Activated naive CD8-positive, alpha-beta T cell treated with anti-CD3 and anti-CD28 coated beads, Interleukin-2, amount 50 U/mL, for 16 hours (primary cell): Measurements from ENCODE around the gene PPP2R2C.
A peak's percentile ranks its signal among the peaks of the same experiment; 100 is the strongest.

Experiments
- DNase-seq: peaks from one replicate; pipeline ENCODE4 v3.0.0-alpha.2; 2020; ENCODE audit warnings: low read depth, low spot score

The PPP2R2C gene

GRCh38 chr4:6332042-6332668 is 140.3 kb downstream of the PPP2R2C start:
- DNase-seq, result no peak

DNA sequence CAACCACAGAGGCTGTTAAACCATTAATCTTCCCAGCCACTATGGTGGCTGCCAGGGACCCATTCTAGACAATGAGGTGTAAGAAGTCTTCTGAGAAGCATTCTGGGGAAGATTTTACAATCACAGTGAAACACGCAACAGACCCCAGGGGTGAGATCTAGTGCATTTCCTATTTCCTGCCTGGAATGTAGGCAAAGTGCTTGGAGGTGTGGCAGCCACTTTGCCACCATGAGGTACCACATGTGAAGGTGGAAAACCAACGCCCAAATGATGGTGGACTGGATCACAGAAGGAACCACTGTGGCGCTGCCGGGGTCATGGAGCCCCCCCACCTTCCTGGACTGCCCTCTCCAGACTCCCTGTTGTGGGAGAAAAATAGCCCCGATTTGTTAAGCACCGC is 140.9 kb downstream of the PPP2R2C start:
- no peak for DNase-seq

GRCh38 chr4:6331018-6331417 is 141.4 kb downstream of the PPP2R2C start:
- no peak for DNase-seq

DNA sequence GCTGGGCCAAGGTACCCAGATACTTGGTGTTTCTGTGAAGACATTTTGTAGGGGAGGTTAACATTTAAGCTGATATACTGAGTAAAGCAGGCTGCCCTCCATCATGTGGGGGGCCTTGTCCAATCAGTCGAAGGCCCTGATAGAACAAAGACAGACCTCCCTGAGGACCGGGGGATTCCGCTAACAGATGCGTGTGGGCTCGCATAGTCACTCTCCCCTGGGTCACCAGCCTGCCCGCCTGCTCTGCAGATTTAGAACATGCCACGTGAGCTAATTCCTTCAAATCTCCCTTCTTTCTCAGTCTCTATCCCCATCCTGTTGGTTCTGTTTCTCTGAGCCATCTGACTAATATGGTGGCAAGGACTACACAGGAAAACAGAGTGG is 142.0 kb downstream of the PPP2R2C start:
- no peak for DNase-seq

DNA sequence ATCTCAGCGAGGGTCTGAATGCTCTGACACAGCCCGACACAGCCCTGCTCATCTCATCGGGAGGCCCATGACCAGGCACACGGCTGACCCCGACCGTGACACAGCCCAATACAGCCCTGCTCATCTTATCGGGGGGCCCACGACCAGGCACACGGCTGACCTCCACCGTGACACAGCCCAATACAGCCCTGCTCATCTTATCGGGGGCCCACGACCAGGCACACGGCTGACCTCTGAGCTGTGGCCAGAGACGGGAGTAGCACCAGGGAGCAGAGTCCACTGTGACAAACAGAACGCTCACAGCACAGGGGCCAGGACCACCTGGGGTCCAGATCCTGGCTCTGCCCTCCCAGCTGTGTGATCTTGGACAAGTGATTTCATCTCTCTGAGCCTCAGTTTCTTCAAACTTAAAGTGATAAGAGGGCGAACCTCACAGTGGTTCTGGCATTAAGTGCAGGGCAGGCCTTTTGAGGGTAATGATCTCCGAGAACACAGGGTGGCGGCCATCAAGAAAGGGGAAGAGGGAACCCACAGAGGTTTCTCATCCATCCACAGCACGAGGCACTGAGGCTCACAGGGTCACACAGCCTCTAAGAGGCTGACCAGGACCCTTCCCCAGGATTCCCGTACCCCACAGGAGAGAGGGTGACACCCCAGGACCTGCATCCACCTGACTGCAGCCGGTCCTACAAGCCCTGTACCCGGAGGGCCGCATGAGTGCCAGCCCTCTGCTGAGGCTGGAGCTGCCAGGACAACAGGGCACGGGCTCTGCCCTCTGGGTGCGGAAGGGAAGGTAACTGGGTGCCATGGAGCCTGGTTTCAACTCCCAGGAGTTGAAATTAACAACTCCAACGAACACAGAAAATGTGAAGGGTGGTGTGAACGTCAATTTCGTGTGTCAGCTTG is 142.7 kb downstream of the PPP2R2C start:
- DNase-seq, result no peak

- no peak for DNase-seq
Measured at GRCh38 chr4:6328526-6328925, 143.9 kb downstream of the PPP2R2C start.

DNA sequence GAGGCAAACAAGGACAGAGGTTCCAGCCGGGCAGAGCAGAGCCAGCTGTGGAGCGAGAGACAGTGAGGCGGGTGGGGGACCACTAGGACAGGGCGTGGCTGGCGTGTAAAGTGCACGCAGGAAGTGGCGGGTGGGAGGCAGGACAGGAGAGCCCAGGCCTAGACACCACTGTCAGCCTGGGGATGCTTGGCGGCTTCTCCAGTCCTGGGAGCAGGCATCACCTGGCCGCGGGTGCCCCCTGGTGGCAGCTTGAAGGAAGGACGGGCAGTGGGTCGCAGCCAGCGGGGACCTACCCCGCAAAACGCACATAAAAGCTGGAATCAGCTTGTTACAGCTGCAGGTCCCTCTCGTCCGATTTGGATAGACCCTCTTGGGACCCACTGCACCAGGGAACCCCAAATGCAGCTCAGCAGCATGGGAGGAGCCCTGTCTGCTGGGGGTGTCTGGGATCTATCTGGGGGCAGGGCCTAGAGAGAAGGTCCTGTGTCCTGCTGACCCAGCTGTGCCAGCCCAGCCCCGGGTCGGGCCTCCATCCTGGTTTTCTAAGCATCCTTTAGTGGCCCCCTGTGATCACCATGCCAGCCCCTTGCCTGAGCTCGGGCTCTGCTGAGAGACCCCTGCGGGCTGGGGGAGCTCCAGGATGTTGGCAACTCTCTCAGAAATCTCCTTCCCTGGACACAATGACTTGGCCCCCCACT is 145.0 kb downstream of the PPP2R2C start:
- DNase-seq, result peak; percentile 54

GRCh38 chr4:6326312-6327060 is 145.9 kb downstream of the PPP2R2C start:
- no peak for DNase-seq

DNA sequence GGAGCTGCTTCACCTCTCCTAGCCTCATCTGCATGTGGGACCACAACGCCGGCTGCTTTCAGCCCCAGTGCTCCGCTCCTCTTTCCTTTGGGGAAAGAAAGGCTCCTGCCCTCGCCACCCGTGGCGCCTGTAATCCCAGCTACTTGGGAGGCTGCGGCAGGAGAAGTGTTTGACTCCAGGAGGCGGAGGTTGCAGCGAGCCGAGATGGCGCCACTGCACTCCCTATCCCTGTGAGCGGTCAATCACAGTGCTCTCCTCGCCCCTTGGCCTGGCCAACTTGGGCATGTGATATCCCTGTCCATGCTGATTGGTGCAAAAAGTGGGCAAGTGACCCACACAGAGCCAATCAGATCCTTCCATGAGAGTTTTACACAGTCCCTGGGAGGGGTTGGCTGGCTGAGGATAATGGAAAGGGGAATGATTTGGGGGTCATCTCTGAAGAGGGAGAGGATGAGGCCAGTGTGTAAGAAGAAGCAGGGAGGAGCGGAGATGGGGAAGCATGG is 146.6 kb downstream of the PPP2R2C start:
- no peak for DNase-seq

DNA sequence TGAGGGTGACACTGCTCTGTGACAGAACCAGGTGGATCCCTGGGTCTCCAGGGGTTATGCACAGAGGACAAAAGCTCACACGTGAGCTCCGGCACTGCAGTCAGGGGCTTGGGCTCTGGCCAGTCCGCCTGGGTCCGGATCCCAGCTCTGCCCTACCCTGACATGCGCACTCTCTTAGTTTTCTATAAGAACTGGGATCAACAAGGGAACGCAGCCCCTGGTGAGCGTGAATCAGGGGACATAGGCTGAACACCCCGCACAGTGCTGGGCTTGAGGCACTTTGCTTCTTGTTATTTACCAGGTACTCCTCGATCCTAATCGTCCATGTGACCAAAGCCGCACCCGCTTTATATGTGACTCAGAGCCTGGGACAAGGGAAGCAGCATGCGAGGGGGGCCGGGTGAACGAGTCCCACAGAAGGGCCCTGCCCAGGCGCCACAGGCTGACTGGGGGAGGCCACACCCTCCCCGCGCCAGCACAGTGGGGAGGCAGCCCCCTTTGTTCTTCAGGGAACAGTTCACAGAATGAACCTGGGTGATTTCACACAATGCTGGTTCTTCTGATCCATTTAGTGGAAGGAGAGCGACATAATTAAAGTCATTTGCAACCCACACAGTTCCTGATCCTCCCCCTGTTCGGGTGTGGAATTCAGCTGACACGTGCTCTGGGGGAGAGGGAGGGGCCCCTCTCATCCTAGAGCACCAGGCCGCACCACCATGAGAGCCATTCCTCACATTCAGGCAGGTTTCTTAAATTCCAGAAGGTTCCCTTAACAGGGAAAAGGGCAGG is 147.2 kb downstream of the PPP2R2C start:
- DNase-seq, result no peak

DNA sequence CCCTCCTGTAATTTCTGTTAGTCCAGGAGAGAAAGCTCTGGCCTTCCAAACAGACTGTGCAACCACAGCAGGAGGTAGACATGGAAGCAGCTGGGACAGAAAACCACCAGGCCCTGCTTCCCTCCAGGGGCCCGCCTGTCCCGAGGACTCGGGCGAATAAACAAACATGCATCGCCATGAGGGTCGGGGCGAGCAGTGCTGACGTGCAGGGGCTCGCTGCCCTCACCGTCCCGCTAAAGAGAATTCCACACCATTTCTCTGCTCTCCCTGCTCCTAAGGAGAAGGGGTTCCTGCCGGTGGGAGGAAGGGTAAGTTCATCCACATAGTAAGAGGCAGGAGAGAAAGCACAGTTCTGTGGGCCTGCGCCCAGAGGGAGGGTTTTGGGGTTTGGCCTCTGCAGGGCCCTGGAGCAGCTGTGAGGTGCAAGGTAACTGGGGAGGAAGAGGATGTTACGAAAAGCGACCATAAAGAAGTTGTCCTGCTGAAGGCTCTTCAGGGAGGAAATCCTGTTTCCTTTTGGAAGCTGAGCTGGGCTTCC is 147.9 kb downstream of the PPP2R2C start:
- DNase-seq, result no peak

- no peak for DNase-seq
Measured at GRCh38 chr4:6322761-6323566, 149.4 kb downstream of the PPP2R2C start.

GRCh38 chr4:6322067-6322760 is 150.2 kb downstream of the PPP2R2C start:
- DNase-seq, result no peak

DNA sequence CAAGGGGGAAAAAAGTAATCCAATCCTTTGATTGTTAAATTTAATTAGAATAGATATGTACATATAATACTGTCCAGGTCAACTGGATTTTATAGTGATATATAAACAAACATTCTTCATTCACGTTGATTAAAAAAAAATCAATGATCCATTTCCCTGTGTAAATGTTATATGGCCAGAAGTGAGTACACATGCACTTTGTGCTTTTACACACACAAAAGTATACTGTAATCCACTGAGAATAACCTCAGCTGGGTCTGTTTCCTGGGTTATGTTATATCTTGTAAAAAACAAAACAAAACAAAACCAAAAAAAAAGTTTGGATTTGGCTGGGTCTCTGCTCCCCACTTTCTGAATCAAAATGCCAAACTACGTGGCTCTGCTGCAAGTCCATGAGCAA is 151.1 kb downstream of the PPP2R2C start:
- DNase-seq, result no peak

DNA sequence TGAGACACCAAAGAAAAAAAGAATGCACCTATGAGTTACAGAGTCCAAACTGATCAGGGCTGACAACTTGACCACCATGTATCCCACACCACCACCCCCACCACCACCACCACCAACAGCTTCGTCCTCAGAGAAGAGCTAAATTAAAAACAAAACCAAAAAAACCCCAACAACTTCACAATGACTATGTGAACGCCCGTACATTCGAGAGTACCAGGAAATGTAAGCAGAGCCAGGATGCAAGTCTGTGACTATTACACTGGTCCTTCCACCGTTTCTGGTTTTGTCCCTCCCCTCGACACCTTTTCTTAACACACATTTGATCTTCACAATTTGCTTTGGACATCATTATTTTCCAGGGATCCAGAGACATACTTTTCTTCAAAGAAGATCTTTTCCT is 151.8 kb downstream of the PPP2R2C start:
- no peak for DNase-seq

DNA sequence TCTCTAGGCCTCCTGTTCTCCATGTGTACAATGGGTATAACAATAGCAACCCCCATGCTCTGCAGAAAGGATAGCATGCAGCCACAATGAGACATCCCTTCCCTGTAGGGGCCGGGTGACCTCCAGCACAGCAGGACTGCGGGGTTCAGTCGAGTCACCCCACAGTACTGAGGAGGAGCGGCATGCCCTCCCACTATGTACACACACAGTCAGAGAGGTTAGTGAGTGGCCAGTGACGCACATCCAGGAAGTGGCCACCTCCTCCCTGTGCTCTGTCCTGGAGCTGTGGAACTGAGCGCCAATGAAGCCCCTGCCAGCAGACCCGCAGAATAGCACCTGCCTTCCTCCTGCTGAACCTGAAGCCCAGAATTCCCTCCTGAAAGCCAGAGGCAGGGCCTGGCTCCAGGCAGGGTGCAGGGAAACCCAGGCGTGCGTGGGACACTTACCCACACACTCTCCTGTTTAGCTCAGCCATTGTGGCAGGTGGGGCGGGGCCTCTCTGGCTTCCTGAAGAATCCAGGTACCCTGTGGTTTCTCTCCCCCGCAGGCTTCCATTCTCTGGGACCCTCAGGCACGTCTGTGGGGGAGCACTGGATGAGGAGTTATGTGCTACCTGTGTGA is 152.8 kb downstream of the PPP2R2C start:
- no peak for DNase-seq

DNA sequence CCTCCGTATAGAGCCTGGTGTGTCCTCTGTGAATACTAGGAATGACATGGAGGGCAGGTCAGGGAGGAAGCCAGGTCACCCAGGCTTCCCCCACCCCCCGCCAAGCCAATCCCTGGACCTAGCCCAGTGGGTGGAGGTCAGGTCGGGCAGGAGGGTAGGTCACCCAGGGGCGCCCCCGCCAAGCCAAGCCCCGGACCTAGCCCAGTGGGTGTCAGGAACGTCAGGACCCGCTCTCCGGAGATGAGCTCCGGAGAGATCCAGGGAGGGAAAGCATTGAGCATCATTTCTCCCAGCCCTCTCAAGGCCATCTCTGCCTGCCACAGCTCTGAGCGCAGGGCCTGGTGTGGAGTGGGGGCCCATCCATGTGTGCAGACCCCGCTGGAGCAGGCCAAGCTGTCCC is 154.2 kb downstream of the PPP2R2C start:
- no peak for DNase-seq

DNA sequence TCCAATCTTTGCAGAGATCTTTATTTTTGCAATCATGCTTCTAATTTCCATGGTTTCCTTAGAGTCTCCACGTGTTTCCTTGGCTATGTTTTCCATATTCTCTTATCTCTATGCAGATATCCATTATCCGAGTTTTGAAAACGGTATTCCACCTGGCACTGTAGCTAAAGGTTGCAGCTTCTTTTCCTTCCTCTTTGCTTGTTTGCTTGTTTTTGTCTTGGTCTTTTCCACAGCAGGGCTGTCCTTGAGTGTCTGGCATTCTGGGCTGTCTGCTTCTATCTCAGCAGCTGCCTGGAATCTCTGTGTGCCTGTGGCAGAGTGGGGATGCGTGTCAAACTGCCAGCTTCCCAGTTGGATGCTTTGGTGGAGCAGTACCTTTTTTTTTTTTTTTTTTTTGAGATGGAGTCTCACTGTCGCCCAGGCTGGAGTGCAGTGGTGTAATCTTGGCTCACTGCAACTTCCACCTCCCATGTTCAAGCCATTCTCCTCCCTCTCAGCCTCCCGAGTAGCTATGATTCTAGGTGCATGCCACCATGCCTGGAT is 155.9 kb downstream of the PPP2R2C start:
- DNase-seq, result no peak
